ENCODE results near the gene ALDH1L1.

GRCh38 chr3:126130981-126131745 is 49.2 kb downstream of the ALDH1L1 start:
- TF ChIP-seq CTCF (conservative IDR thresholded peaks at IDR 0.05 in 1 of 2, IDR thresholded peaks at IDR 0.05 in 1 of 2; ENCODE audit: extremely low read depth in 1 of 2, insufficient read depth in 1 of 2, low read depth in 1 of 2, low read length in 2 of 2): no peak
- no peak for TF ChIP-seq EZH2 (IDR thresholded peaks at IDR 0.05; ENCODE audit: borderline replicate concordance, low read length)
